AG04450 (cell line): Measurements from ENCODE around the gene INHBA. TPM values are rescaled to one million over a fixed set of nuclear protein-coding genes. Genes with fewer than 3 reads are reported as not detected.

Source experiments
- CTCF ChIA-PET: fragments of 300-600, 350-600 bp; formaldehyde crosslinking; extraction: SDS; loops from one replicate; lab custom pipeline; 2022; ENCODE audit warnings: antibody characterized with exemption, inconsistent platforms; lab: Charles Lee
- POLR2A ChIA-PET: fragments of 350-600 bp; formaldehyde crosslinking; extraction: SDS; loops from one replicate; lab custom pipeline; 2021; ENCODE audit warnings: antibody characterized with exemption, inconsistent platforms; lab: Yijun Ruan, JAX
- DNase-seq: peaks from one replicate; pipeline ENCODE4 v3.0.0-alpha.2; 2011; ENCODE audit warnings: low read depth, low spot score
- H3K27ac ChIP-seq: one replicate; pipeline ENCODE4 v1.5.1; 2012; ENCODE audit warnings: low read depth, low read length, control low read depth
- H3K27me3 ChIP-seq: one replicate; pipeline ENCODE4 v1.6.0; 2012; ENCODE audit warnings: low read length; ENCODE audit not compliant: control insufficient read depth, insufficient read depth
- H3K4me3 ChIP-seq: 2 replicates; pipeline ENCODE4 v1.5.1; 2011; ENCODE audit warnings: mild to moderate bottlenecking, low read depth, low read length, control low read depth
- H3K9me3 ChIP-seq: 2 replicates; pipeline ENCODE4 v1.5.1; 2012; ENCODE audit warnings: low read length; ENCODE audit not compliant: control insufficient read depth, insufficient read depth
- polyA plus RNA-seq: library from polyadenylated mRNA; depleted of rRNA; stranded (reverse); fragments of >200 nt; gene quantifications from 2 replicates; pipeline ENCODE4 v1.2.3, GENCODE V29; 2011
- TF ChIP-seq, protein P1 (sequence below): IDR thresholded peaks from 2 replicates; pipeline ENCODE4 v1.5.1; 2011; ENCODE audit warnings: low read depth, low read length, control low read depth, inconsistent platforms

Gene INHBA
- polyA plus RNA-seq, 1 experiment, result 28.5 TPM

DNA sequence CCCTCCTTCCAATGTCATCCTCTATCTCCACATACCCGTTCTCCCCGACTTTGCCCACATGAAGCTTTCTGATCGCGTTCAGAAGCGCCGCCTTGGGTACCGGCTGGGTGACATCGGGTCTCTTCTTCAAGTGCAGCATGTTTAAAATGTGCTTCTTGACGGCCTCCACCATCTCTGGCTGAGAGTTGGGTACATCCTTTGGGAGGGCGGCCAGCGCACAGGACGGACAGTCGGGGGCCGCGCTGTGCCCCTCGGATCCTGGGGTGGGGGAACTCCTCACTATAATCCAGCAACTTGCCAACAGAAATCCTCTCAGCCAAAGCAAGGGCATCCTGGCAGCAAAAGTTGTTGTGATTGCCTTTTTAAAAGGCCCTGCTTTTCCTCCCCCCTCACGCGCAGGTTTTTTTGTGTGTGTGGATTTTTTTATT lies 2.8 kb downstream of the INHBA start:
- peak overlapping the region; percentile 91 for H3K27ac ChIP-seq
- H3K4me3 ChIP-seq, result peak overlapping the region; percentile 81
- H3K9me3 ChIP-seq, result no peaks in the 10 kb centered on the region; the same call in 1 of the 2 replicates
- H3K27me3 ChIP-seq, result no peaks in the 10 kb centered on the region
- ChIA-PET POLR2A (interaction anchor here (1.1 kb wide), 1 partner anchor 187 kb away, joined by 5 read pairs; no protein-coding TSS in a partner anchor), CTCF (interaction anchor here (0.9 to 1.6 kb wide), 2 partner anchors 240 to 937 kb away, joined by 3 to 5 read pairs; no protein-coding TSS in a partner anchor)
- DNase-seq, result no peak
- TF ChIP-seq, protein P1, sequence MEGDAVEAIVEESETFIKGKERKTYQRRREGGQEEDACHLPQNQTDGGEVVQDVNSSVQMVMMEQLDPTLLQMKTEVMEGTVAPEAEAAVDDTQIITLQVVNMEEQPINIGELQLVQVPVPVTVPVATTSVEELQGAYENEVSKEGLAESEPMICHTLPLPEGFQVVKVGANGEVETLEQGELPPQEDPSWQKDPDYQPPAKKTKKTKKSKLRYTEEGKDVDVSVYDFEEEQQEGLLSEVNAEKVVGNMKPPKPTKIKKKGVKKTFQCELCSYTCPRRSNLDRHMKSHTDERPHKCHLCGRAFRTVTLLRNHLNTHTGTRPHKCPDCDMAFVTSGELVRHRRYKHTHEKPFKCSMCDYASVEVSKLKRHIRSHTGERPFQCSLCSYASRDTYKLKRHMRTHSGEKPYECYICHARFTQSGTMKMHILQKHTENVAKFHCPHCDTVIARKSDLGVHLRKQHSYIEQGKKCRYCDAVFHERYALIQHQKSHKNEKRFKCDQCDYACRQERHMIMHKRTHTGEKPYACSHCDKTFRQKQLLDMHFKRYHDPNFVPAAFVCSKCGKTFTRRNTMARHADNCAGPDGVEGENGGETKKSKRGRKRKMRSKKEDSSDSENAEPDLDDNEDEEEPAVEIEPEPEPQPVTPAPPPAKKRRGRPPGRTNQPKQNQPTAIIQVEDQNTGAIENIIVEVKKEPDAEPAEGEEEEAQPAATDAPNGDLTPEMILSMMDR, result no peak

DNA sequence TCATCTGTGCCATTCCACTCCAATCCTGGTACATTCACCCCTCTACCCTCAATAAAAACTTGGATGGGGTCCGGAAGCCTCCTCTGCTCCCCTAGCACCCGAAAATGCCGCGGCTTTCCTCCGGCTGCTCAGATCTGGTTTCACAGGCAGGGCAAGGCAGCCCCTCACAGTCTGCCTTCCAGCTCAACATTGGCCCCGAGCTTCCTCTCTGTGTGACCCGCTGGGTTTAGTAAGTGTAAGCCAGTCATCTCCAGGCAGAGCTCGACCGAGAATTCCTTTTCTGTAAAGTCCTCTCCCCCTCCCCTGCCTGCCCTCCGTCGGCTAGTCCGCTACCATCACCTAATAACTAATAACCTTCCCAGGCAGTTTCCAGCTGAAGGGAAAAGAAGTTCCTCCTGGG lies 3.4 kb downstream of the INHBA start:
- no peak for DNase-seq
- TF ChIP-seq, protein P1, result no peak
- Histone ChIP-seq H3K27ac (peak overlapping the region; percentile 91), H3K27me3 (no peaks in the 10 kb centered on the region), H3K9me3 (no peaks in the 10 kb centered on the region; the same call in 1 of the 2 replicates), H3K4me3 (peak overlapping the region; percentile 81)
- ChIA-PET POLR2A (interaction anchor here (1.1 kb wide), 1 partner anchor 187 kb away, joined by 5 read pairs; no protein-coding TSS in a partner anchor), CTCF (interaction anchor here (0.6 to 1.6 kb wide), 4 partner anchors 241 to 1467 kb away, joined by 3 to 5 read pairs (median 4); no protein-coding TSS in a partner anchor)

DNA sequence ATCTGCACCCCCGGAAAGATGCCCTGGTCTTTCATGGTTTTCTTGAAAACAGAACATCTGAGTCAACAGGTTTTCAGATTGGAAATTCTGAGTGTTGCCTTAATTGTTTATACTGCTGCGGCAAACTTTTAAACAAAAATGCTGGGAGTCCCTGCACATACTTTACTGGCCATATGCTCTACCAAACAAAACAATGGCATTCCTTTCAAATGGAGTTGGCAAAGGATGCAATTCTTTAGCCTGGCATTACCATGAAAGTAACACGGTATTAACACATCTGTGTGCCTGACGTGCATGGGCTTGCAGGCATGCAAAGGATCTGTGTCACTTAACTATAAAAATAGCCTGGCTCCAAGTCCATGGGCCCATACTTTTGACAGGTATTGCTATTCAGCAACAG lies 4.2 kb downstream of the INHBA start:
- H3K27me3 ChIP-seq, result no peaks in the 10 kb centered on the region
- peak overlapping the region; percentile 81 for H3K4me3 ChIP-seq
- peak; percentile 69 for DNase-seq
- POLR2A ChIA-PET, result no interaction called here
- H3K27ac ChIP-seq, result peak overlapping the region; percentile 91
- TF ChIP-seq, protein P1, result no peak
- CTCF ChIA-PET, result interaction anchor here (1.0 to 1.6 kb wide), 2 partner anchors 935 to 1466 kb away, joined by 4 to 5 read pairs; no protein-coding TSS in a partner anchor
- no peaks in the 10 kb centered on the region; the same call in 1 of the 2 replicates for H3K9me3 ChIP-seq

DNA sequence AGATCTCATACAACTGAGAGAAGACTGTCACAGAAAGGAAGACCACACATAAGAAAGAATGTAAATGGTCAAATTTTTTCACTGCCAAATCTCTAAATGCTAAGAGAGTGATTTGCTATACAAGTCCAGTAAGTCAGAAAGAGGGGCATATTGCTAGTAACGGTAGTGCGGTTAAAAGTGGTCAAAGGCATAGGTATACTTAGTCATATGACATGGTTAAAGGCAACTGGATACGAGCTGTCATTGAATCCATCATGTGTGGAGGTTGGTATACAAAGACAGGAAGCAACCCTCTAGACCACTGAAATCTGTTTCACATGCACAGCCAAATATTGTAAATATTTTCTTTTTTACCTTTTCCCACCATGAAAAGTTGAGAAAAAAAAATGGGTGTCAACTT lies 4.8 kb downstream of the INHBA start:
- TF ChIP-seq, protein P1, result no peak
- ChIA-PET CTCF (no interaction called here), POLR2A (no interaction called here)
- H3K27me3 ChIP-seq, result no peaks in the 10 kb centered on the region
- no peak for DNase-seq
- H3K27ac ChIP-seq, result peak overlapping the region; percentile 66
- no peaks in the 10 kb centered on the region; the same call in 1 of the 2 replicates for H3K9me3 ChIP-seq
- peak overlapping the region; percentile 81 for H3K4me3 ChIP-seq

DNA sequence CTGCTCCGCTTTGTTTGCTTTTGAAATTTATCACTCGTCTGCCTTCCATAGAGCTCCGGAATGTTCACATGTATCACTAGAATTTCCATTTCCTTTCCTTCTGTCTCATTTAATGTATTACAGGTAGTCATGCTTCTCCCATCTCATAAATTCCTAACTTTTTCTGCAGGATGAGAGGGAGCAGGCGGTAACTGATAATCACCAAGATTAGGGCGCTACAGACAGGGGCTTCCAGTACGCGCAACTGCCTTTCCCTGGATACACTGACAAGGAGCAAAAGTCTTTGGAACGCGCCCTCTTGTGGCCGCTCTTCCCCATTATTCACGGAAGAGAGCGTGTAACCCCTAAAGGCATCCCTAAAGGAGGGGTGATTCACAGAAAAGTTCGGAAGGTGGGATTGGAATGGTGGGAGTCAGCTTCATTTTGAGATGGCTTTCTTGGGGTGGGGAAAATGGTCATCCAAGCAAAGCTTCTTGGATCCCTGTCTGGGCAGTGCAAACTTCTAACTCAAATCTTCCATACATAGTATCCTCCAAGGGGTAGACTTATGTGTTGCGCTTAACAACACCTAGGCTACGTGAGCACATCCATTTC lies 6.5 kb downstream of the INHBA start:
- POLR2A ChIA-PET, result no interaction called here
- DNase-seq, result peak; percentile 76

More for the DNA sequence above, 6.5 kb downstream of the INHBA start:
- H3K27ac ChIP-seq, result peak overlapping the region; percentile 84
- CTCF ChIA-PET, result interaction anchor here (0.6 to 2.6 kb wide), 33 partner anchors 8 to 1463 kb away, joined by 3 to 24 read pairs (median 3); no protein-coding TSS in a partner anchor
- H3K27me3 ChIP-seq, result no peaks in the 10 kb centered on the region
- TF ChIP-seq, protein P1, result peak; percentile 83
- peak overlapping the region; percentile 81 for H3K4me3 ChIP-seq
- no peaks in the 10 kb centered on the region; the same call in 1 of the 2 replicates for H3K9me3 ChIP-seq
